Activated naive CD4-positive, alpha-beta T cell treated with anti-CD3 and anti-CD28 coated beads for 36 hours (primary cell): ENCODE results near the gene TERC. TPM values are rescaled to one million over a fixed set of nuclear protein-coding genes. Genes with fewer than 3 reads are reported as not detected.

Source experiments
- CTCF ChIA-PET: fragments of 350-600 bp; sonication (Branson Sonifier 250); formaldehyde crosslinking; loops from one replicate; lab custom pipeline; 2021; ENCODE audit warnings: antibody characterized with exemption; lab: Charles Lee
- DNase-seq: peaks from one replicate; pipeline ENCODE4 v3.0.0-alpha.2; 2020
- H3K27ac Mint-ChIP-seq: one replicate; pipeline ENCODE4 v1.8.0; 2021; ENCODE audit warnings: mild to moderate bottlenecking, mixed read lengths
- H3K27me3 Mint-ChIP-seq: one replicate; pipeline ENCODE4 v1.8.0; 2021; ENCODE audit warnings: low read depth, mixed read lengths
- H3K36me3 Mint-ChIP-seq: one replicate; pipeline ENCODE4 v1.8.0; 2021; ENCODE audit warnings: low read depth, mixed read lengths
- H3K4me1 Mint-ChIP-seq: one replicate; pipeline ENCODE4 v1.8.0; 2021; ENCODE audit warnings: low read depth, mixed read lengths
- H3K4me3 Mint-ChIP-seq: one replicate; pipeline ENCODE4 v1.8.0; 2021; ENCODE audit warnings: mild to moderate bottlenecking, moderate library complexity, mixed read lengths
- H3K9me3 Mint-ChIP-seq: one replicate; pipeline ENCODE4 v1.8.0; 2021; ENCODE audit warnings: mixed read lengths
- intact Hi-C: fragments of 100-400 bp; cut with micrococcal nuclease; formaldehyde crosslinking; loops from one replicate; pipeline ENCODE4 v1.15.1; 2023
- total RNA-seq, 2 experiments: library from RNA; stranded (reverse); gene quantifications; one replicate each; pipeline ENCODE4 v1.2.3, GENCODE V29; 2021

Gene TERC
- total RNA-seq, 2 experiments from 2014 or later = 16.0 to 20.4 TPM

GRCh38 chr3:169787791-169788190 lies 22.9 kb upstream of the TERC start:
- H3K36me3 Mint-ChIP-seq = peaks cover 31% of the 10 kb centered on the region
- no peak overlapping the region for H3K27ac Mint-ChIP-seq
- intact Hi-C loops = no loop called here

GRCh38 chr3:169787120-169787519 lies 22.3 kb upstream of the TERC start:
- Mint-ChIP-seq H3K4me1 (peaks cover 3% of the 10 kb centered on the region), H3K36me3 (peaks cover 32% of the 10 kb centered on the region), H3K27me3 (no peaks in the 10 kb centered on the region), H3K27ac (no peak overlapping the region), H3K4me3 (no peak overlapping the region), H3K9me3 (no peaks in the 10 kb centered on the region)
- no peak for DNase-seq
- intact Hi-C loops = no loop called here
- CTCF ChIA-PET = no interaction called here

More at GRCh38 chr3:169787791-169788190, 22.9 kb upstream of the TERC start:
- no peaks in the 10 kb centered on the region for H3K27me3 Mint-ChIP-seq
- no peak overlapping the region for H3K4me3 Mint-ChIP-seq
- H3K9me3 Mint-ChIP-seq = no peaks in the 10 kb centered on the region
- peaks cover 3% of the 10 kb centered on the region for H3K4me1 Mint-ChIP-seq
- CTCF ChIA-PET = no interaction called here
- DNase-seq = no peak

GRCh38 chr3:169781209-169781855 lies 16.5 kb upstream of the TERC start:
- Mint-ChIP-seq H3K4me1 (peaks cover 33% of the 10 kb centered on the region), H3K27me3 (no peaks in the 10 kb centered on the region), H3K4me3 (no peak overlapping the region), H3K36me3 (peaks cover 40% of the 10 kb centered on the region), H3K27ac (no peak overlapping the region), H3K9me3 (no peaks in the 10 kb centered on the region)
- intact Hi-C loops = no loop called here
- CTCF ChIA-PET = no interaction called here
- DNase-seq = no peak

GRCh38 chr3:169780742-169781141 lies 15.9 kb upstream of the TERC start:
- intact Hi-C loops = no loop called here
- Mint-ChIP-seq H3K27me3 (no peaks in the 10 kb centered on the region), H3K4me3 (no peak overlapping the region), H3K27ac (no peak overlapping the region), H3K36me3 (peaks cover 39% of the 10 kb centered on the region), H3K4me1 (peaks cover 36% of the 10 kb centered on the region), H3K9me3 (no peaks in the 10 kb centered on the region)
- no peak for DNase-seq
- CTCF ChIA-PET = interaction anchor here (0.6 kb wide), 2 partner anchors 37 to 63 kb away, joined by 3 read pairs; no protein-coding TSS in a partner anchor

- intact Hi-C loops = loop anchor here (2.0 kb wide), 1 partner anchor 13 kb away; no protein-coding TSS in a partner anchor
- Mint-ChIP-seq H3K27ac (no peak overlapping the region), H3K36me3 (peaks cover 41% of the 10 kb centered on the region), H3K4me1 (peaks cover 50% of the 10 kb centered on the region), H3K4me3 (no peak overlapping the region), H3K27me3 (no peaks in the 10 kb centered on the region), H3K9me3 (no peaks in the 10 kb centered on the region)
- no peak for DNase-seq
- CTCF ChIA-PET = no interaction called here
Observed at GRCh38 chr3:169777822-169778221, 13.0 kb upstream of the TERC start.

DNA sequence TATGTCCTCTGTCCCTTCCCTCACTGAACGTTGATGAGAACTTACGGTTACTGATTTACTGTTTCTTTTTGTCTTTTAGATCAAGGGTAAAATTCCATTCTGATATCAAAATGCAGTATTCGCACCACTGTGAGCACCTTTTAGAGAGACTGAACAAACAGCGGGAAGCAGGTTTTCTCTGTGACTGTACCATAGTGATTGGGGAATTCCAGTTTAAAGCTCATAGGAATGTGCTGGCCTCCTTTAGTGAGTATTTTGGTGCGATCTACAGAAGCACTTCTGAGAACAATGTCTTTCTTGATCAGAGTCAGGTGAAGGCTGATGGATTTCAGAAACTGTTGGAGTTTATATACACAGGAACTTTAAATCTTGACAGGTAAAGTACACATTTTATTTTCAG lies 9.3 kb upstream of the TERC start:
- CTCF ChIA-PET = interaction anchor here (0.6 kb wide), 1 partner anchor 12 kb away, joined by 3 read pairs; no protein-coding TSS in a partner anchor
- DNase-seq = no peak
- H3K27ac Mint-ChIP-seq = peak overlapping the region; percentile 97
- peak overlapping the region; percentile 94 for H3K4me3 Mint-ChIP-seq
- H3K9me3 Mint-ChIP-seq = no peaks in the 10 kb centered on the region
- H3K4me1 Mint-ChIP-seq = peaks cover 41% of the 10 kb centered on the region
- intact Hi-C loops = no loop called here
- peaks cover 22% of the 10 kb centered on the region for H3K36me3 Mint-ChIP-seq
- H3K27me3 Mint-ChIP-seq = no peaks in the 10 kb centered on the region

DNA sequence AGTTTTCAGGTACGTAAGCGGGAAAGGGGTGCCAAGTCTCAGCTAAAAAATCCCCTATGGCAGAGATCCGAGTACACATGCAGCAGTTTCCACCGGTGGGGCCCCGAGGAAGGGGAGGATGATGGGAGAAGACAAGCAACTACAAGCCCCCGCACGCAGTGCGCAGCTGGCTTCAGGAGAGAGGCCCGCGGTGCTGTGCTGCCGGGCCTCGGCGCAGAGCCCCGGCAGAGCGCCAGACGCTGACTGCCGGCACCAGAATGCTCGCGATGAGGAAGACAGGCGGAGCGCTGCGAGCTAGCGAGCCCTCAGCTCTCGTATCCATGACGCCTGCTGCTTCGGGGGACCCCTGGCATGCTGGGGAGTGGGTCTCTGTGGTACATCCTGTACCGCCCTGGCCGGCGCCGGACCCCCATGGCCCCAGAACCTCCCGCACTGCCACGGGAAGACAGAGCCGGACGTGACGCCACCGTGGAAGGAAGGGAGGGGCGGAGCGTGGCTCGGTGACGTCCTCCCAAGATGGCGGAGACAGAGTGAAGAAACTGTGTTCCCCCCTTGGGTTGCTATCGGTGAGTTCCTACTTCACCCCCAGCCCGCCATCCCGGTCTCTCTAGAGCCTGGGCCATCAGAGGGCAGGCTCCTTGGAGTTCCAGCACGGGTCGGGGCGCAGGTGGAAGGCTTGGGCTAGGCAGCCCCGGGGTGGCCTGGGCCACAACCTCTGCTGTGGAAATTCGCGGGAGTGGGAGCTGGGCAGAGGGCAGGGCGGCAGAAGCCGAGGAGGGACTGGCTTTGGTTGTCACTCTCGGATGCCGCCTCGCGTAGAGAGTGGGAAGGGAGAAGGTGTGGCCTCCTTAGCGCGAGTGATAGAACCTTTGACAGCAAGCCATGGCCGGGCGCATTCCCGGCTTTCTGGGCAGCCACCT lies 8.3 kb upstream of the TERC start, which contains the start of gene MYNN:
Gene MYNN (plus strand): TSS at position 500 of the 920 bp plus-strand sequence. CDS start 900 bp downstream, outside the sequence.
- no peaks in the 10 kb centered on the region for H3K9me3 Mint-ChIP-seq
- H3K4me1 Mint-ChIP-seq = peaks cover 36% of the 10 kb centered on the region
- peak within 1 kb of the TSS; percentile 94 for H3K4me3 Mint-ChIP-seq
- peak within 1 kb of the TSS; percentile 97 for H3K27ac Mint-ChIP-seq
- intact Hi-C loops = loop anchor here (1.0 kb wide), 9 partner anchors 8 to 1097 kb away; partner anchors contain the start of genes PHC3, PRKCI, RPL22L1 and SEC62
- peaks cover 18% of the 10 kb centered on the region for H3K36me3 Mint-ChIP-seq
- peak; percentile 94 for DNase-seq
- no peaks in the 10 kb centered on the region for H3K27me3 Mint-ChIP-seq
- CTCF ChIA-PET = interaction anchor here (0.7 kb wide), 1 partner anchor 193 kb away, joined by 3 read pairs; no protein-coding TSS in a partner anchor

DNA sequence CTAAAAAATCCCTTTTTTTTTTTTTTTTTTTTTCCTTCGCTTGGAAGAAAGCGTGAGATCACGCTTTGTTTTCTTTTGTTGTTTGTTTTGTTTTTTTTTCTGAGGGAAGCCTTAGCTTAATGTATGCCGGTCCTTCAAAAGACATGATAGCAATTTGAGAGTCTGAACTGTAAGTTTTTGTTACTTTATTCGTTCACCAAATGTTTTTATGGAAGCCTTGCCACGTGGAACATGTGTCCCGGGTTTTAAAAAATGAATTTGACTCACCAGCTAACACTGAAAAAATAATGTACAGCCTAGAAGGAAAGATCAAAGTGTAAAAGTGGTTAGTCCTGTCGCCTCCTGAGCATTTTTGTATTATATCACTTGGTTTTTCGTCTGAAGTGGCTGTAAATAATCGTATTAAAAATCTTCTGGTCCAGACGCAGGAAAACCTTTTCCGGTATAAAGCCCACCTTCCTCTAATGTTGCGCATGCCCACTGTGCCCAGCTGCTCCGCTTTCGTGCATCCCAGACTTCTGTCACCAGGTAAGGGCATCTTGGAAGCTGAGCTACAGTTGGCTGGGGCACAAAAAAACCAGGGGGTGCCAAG lies 7.5 kb upstream of the TERC start:
- H3K9me3 Mint-ChIP-seq = no peaks in the 10 kb centered on the region
- DNase-seq = no peak
- peaks cover 32% of the 10 kb centered on the region for H3K4me1 Mint-ChIP-seq
- intact Hi-C loops = loop anchor here (1.0 kb wide), 3 partner anchors 24 to 1098 kb away; partner anchors contain the start of gene RPL22L1
- peak overlapping the region; percentile 94 for H3K4me3 Mint-ChIP-seq
- peaks cover 15% of the 10 kb centered on the region for H3K36me3 Mint-ChIP-seq
- no peaks in the 10 kb centered on the region for H3K27me3 Mint-ChIP-seq
- CTCF ChIA-PET = interaction anchor here (0.6 to 0.7 kb wide), 2 partner anchors 194 to 1307 kb away, joined by 3 to 4 read pairs; no protein-coding TSS in a partner anchor
- peak overlapping the region; percentile 97 for H3K27ac Mint-ChIP-seq

DNA sequence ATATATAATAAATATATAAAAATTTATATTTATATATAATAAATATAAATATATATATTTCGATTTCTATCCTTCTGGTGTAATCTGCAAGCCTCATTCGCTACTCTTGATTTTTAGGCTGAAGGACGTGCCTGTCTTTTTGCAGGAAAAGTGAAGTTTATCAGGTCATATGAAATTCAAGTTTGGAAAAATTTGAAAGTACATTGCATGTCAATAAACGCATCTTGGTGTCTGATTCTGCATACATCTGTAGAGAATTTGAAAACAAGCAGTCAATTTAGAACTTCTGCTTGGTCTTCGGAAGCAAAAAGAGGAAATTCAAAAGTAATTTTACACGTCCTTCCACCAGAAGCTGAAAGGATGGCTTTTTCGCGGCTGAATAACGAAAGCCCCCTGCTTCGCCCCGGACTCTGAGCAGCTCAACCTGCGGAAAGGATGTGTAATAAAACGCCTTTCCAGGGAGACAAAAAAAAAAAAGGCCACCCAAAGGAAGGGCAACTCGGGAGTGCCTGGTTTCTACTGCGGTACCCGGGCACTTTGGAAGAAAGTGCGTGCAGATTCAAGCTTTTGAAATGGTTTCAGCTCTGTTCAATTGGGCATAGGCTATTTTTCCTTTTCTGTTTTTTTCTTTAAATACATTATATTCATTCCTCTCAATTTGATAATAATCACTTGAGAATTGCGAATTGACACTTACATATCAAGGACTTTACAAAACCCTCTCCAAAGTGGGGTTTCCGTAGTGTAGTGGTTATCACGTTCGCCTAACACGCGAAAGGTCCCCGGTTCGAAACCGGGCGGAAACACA lies 6.8 kb upstream of the TERC start:
- H3K9me3 Mint-ChIP-seq = no peaks in the 10 kb centered on the region
- peak overlapping the region; percentile 97 for H3K27ac Mint-ChIP-seq
- CTCF ChIA-PET = interaction anchor here (0.6 kb wide), 1 partner anchor 1308 kb away, joined by 4 read pairs; no protein-coding TSS in a partner anchor
- H3K4me1 Mint-ChIP-seq = peaks cover 28% of the 10 kb centered on the region
- intact Hi-C loops = loop anchor here (1.0 kb wide), 3 partner anchors 23 to 1099 kb away; partner anchors contain the start of gene RPL22L1
- peak; percentile 60 for DNase-seq
- H3K36me3 Mint-ChIP-seq = peaks cover 11% of the 10 kb centered on the region
- peak overlapping the region; percentile 94 for H3K4me3 Mint-ChIP-seq
- H3K27me3 Mint-ChIP-seq = no peaks in the 10 kb centered on the region

GRCh38 chr3:169769287-169770181 lies 4.7 kb upstream of the TERC start, which contains the start of gene ACTRT3:
Gene ACTRT3 (minus strand): TSS chr3:169769561. CDS start chr3:169769520, 41 bp downstream.
- H3K36me3 Mint-ChIP-seq = peaks cover 3% of the 10 kb centered on the region
- peak within 1 kb of the TSS; percentile 46 for H3K27ac Mint-ChIP-seq
- no peaks in the 10 kb centered on the region for H3K27me3 Mint-ChIP-seq
- intact Hi-C loops = loop anchor here (10.0 kb wide), 2 partner anchors 925 to 1495 kb away; no protein-coding TSS in a partner anchor
- CTCF ChIA-PET = interaction anchor here (0.6 to 1.2 kb wide), 5 partner anchors 16 to 642 kb away, joined by 3 to 5 read pairs (median 3); no protein-coding TSS in a partner anchor
- DNase-seq = peak; percentile 63
- peaks cover 19% of the 10 kb centered on the region for H3K4me1 Mint-ChIP-seq
- H3K4me3 Mint-ChIP-seq = peak within 1 kb of the TSS; percentile 85
- H3K9me3 Mint-ChIP-seq = no peaks in the 10 kb centered on the region
